ENCODE measurements around the gene TCEAL4.

DNA sequence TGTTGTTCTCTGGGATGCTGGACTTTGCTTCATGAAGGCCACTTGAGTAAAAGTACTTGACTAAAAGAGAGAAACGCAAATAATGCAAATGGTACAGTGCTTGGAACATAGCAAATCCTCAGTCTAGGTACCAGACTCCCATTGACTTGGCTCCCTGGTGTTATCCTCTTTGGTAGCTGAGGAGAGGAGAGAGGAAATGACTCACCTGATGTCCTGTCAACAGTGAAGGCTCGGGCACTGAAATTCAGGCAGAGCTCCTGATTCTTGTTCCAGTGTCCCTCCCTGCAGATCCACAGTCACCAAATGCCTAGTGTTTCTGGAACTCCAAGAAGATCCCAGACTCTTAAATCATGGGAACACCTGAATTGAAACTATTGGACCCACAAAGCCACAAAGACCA lies 22.5 kb upstream of the TCEAL4 start:
- TF ChIP-seq EZH2 (IDR thresholded peaks at IDR 0.05; ENCODE audit: low read depth, unreplicated experiment) (no peak), EZH2phosphoT487 (IDR thresholded peaks at IDR 0.05; ENCODE audit: unreplicated experiment) (no peak)
- TF ChIP-seq, protein P1, sequence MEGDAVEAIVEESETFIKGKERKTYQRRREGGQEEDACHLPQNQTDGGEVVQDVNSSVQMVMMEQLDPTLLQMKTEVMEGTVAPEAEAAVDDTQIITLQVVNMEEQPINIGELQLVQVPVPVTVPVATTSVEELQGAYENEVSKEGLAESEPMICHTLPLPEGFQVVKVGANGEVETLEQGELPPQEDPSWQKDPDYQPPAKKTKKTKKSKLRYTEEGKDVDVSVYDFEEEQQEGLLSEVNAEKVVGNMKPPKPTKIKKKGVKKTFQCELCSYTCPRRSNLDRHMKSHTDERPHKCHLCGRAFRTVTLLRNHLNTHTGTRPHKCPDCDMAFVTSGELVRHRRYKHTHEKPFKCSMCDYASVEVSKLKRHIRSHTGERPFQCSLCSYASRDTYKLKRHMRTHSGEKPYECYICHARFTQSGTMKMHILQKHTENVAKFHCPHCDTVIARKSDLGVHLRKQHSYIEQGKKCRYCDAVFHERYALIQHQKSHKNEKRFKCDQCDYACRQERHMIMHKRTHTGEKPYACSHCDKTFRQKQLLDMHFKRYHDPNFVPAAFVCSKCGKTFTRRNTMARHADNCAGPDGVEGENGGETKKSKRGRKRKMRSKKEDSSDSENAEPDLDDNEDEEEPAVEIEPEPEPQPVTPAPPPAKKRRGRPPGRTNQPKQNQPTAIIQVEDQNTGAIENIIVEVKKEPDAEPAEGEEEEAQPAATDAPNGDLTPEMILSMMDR (conservative IDR thresholded peaks at IDR 0.05; ENCODE audit: low read depth in 2 of 2), result no peak

Data from GM23338 (cell line).